Forelimb muscle (tissue), 1 donor: ENCODE data around the gene RAB40AL. TPM values are rescaled to one million over a fixed set of nuclear protein-coding genes. Genes with fewer than 3 reads are reported as not detected.
"Not testable (repeated sequence)": the region's sequence is repeated elsewhere in the genome, so short reads cannot be mapped to it uniquely, and the experiment has no call there.

Experiments used
- DNase-seq: peaks from one replicate; pipeline ENCODE4 v3.0.0-alpha.2; 2013; ENCODE audit warnings: low read depth
- polyA plus RNA-seq: library from polyadenylated mRNA; unstranded; fragments of 120-200 nt; gene quantifications from one replicate; pipeline ENCODE4 v1.2.1, GENCODE V29; 2013; ENCODE audit not compliant: insufficient read length

The RAB40AL gene, protein sequence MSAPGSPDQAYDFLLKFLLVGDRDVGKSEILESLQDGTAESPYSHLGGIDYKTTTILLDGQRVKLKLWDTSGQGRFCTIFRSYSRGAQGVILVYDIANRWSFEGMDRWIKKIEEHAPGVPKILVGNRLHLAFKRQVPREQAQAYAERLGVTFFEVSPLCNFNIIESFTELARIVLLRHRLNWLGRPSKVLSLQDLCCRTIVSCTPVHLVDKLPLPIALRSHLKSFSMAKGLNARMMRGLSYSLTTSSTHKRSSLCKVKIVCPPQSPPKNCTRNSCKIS
- polyA plus RNA-seq, result not detected

DNA sequence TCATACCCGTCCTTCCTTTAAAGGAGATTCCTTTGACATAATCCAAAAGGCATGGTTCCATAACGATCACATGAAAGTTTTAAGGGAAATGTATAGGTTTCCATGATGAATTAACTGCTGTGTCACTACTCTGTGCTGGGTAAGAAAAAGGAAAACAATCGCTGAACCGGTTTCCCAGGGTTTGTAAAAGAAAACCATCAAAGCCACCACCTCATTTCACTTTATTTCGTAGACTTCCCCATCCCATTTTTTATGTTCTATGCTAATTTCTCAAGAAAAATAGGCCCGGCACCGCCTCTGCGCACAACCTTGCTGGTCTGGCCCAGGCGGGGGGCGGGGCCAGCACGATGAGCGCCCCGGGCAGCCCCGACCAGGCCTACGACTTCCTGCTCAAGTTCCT is at the start of gene RAB40AL:
Gene RAB40AL (plus strand): TSS at position 301 of the 400 bp plus-strand sequence. CDS start 47 bp downstream, at position 348.
- not testable (repeated sequence) for DNase-seq

DNA sequence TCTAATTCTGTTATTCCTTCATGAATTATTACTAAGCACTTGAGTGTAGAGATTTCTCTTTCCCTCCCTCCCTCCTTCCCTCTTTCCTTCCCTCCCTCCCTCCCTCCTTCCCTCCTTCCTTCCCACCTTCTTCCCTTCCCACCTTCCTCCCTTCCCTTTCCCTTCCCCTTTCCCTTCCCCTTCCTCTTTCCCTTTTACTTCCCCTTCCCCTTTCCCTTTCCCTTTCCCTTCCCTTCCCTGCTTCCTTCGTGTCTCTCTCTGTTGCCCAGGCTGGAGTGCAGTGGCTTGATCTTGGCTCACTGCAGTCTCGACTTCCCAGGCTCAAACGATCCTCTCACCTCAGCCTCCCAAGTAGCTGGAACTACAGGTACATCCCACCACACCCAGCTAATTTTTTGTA is 49.4 kb upstream of the RAB40AL start:
- no peak for DNase-seq

DNA sequence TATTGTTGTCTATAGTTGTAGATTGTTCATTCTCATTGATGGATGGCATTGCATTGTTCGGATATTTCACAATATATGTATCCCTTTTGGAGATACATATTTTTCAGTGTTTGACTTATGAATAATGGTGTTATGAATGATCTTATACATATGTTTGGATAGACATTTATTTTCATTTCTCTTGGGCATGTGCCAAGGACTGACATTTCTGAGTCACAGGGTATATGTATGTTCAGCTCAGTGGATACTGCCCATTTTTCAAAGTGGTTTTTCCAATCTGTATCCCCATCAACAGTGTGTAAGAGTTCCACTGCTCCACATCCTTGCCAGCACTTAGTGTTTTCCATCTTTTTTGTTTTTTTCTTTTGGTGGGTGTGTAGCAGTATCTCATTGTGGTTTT is 45.0 kb upstream of the RAB40AL start:
- no peak for DNase-seq

DNA sequence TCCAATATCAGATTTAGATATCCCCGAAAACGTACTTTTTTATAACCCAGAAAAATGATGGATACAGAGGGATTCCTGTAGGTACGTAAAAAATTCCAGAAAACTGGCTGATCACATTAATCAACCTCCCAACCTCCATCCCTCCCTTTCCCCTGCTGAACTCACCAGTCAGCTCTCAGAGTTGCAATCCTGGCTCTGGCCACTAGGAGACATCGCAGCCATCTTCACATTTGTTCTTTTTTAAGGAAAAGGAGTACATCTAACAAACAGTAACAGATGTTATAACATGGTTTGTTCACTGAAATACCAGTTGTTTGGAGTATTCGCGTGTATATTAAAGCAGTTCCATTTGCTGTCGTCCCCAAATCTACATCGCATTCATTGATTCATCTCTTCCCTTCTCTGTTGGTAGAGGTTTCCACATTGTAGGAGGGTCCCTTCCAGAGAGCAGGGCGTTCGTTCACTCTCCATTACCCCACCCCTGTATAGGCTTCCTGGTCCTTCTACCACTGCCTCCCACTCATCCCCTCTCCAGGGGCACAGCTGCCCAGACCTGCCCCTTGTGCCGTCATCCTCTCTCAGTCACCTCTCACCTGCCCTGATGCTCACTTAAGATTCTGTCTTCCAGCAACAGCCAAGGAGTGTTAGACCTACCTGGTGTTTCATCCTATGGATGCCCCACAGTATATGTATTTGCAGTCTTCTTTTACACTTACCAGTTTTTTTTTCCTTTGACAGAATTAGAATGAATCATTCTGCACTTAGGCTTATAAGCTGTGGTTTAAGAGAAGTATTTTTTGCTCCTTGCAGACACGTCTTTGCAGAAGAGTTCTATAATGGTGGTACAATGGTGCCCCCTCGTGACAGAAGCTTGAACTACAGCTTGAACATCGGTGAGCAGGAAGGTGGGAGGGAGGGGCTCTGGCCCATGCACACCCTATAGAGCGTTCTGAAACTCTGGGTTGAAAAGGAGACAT is 36.8 kb upstream of the RAB40AL start:
- peak; percentile 6 for DNase-seq

DNA sequence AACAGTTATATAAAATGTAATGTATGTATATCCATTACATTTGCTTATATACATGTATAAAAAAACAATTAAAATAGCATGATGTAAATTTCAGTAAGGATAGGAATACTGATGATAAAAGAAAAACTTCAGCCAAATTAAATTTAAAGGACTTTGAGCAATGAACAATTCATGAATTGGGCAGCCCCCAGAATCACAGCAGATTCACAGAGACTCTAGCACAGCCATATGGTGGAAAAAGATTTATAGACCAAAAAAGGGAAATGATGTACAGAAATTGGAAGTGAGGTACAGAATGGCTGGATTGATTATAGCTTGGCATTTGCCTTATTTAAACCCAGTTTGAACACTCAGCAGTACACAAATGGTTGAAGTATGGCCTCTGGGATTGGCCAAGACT is 34.7 kb upstream of the RAB40AL start:
- no peak for DNase-seq

DNA sequence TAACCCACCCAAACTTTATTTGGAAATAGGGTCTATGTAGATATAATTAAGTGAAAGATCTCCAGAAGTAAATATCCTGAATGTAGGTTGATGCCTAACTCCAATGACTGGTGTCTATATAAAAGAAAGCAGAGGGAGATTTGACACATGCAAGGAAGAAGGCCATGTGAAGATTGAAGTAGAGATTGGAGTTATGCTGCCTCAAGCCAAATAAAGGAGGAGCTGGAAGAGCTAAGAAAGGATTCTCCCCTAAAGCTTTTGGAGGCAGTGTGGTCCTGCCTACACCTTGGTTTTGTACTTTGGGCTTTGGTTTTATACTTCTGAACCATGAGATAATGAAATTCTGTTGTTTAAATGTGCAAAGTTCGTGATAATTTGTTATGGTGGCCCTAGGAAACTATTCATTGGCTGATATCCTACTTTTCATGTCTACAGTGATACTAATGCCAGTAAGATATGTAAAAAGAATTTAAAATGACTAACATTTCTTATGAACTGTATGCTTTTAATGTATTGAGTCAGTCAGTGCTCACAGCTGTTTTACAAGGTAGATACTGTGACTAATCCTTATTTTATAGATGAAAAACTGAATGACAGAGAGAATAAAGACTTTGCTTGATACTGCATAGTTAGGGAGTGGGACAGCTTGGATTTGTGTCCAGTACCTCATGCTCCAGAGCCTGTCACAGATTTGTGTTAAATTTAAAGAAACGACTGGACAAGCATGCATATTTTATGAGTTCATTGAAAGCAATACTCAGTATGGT is 5.9 kb upstream of the RAB40AL start:
- no peak for DNase-seq

DNA sequence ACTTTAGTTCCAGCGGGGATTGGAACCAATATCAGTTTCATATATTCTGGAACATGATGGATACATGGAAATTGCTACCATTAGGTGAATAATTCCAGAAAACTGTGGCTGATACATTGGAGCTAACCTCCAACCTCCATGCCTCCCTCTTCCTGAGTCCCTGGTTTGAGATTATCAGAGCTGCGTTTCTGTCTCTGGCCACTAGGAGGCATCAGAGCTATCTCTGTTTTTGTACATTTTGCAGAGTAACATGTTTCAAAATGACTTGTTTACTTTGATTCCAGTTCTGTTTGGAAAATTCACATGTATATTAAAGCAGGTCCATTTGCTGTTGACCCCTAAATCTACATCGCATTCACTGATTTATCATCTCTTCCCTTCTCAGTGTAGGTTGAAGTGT is 2.4 kb upstream of the RAB40AL start:
- DNase-seq, result no peak

DNA sequence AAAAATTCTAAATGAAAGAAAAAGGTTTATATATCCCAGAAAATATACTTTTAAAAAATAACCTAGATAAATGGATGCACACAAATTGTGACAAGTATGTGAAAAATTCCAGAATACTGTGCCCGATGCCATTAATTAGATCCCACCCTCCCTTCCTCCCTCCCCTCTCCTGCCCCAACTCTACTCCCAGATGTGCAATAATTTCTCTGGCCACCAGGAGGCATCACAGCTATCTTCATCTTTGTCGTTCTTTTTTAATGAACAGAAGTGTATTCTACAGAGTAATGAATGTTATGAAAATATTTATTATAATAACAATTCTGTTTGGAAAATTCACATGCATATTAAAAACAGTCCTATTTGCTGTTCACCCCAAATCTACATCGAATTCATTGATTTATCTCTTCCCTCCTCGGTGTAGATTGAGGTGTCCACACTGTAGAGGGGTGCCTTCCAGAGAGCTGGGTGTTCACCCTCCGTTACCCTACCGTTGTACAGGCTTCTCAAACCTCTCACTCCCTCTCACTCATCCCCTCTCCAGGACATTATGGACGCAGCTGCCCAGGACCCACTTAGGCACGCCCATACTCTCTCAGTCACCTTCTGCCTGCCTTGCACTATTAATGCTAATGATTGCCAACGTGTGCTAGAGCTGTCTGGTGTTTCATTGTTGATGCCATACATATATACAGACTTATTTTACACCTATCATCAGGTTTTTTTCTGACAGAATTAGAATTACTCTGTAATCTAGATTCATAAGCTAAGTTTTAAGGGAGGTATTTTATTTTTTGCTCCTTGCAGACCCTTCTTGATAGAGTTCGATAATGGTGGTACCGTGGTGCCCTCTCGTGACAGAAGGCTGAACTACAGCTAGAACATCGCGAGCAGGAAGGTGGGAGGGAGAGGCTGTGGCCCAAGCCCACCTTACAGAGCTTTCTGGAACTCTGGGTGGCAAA is 14.1 kb downstream of the RAB40AL start:
- no peak for DNase-seq

DNA sequence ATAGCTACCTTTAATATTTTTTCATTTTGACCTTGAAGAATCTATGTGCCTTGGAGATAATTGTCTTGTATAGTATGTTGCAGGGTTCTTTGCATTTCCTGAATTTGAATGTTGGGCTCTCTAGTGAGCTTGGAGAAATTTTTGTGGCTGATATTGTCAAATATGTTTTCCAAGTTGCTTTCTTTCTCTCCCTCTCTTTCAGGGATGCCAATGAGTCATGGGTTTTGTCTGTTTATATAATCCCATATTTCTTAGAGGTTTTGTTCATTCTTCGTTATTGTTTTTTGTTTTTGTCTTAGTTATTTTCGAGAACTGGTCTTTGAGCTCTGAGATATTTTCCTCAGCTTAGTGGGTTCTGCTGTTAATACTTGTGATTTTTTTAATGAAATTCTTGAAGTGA is 20.7 kb downstream of the RAB40AL start:
- no peak for DNase-seq

DNA sequence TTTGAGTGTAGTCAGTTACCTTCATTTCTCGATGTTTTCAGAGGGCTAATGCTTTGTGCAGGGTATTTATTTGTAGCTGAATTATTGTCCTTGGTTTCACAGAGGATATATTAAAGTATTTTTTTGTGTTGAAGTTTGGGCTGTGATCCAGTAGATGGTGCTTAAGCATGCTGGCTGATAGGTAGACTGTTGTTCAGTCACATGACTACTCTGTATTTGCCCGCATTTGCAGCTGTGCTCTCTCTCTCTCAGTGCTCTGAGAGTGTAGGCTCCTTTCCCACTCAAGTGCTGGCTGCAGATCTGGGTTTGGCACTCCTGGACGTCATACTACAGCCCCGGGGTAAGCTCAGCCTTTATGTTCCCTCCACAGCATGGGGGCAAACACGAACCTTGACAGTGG is 21.7 kb downstream of the RAB40AL start:
- no peak for DNase-seq

DNA sequence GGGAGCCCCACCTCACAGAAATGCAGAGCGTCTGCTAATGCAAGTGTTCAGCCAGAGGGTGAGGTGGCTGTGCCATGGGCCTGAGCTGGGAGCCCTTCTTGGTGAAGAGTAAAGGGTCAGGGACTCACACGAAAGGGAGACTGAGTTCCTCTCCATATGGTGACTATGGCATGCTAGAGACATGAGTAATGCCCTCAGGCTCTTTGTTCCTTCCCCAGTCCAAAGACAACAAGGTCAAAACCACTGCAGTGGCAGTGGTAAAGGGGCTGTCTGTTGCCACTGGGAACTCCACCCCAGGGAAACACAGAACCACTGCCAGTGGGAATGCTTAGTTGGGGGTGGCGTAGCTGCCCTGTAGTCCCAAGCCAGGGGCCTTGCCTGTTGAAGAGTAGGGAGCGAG is 22.4 kb downstream of the RAB40AL start:
- no peak for DNase-seq

DNA sequence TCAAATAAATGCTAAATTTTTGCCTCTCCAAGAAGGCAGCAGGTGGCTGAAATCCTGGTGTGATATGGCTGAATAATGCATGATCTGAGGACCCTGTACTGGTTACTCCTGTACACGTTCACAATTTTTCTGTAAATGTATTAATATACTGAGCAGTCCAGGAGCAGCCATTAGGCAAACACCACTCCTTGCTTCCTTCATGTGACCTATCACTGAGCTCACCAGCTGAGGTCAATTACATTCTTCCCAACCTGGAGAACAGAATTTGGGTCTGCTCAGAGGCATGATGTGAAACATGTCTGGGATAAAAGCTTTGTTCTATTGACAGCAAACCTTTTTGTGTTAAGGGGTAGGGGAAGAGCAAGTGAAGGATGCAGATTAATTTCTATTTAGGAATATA is 26.9 kb downstream of the RAB40AL start:
- DNase-seq, result no peak

DNA sequence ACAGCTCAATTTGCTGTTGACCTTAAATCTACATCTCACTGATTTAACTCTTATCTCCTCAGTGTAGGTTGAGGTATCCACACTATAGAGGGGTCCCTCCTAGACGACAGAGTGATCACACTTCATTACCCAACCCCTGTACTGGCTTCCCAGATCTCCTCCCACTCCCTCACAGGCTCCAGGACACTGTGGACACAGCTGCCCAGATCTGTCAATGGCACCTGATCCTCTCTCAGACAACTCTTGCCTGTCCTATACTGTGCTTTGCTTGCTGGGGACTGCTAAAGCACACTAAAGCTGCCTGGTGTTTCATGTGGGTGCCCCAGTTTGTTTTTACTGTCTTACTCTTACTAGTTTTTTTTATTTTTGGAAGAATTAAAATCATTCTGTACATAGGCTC is 27.9 kb downstream of the RAB40AL start:
- DNase-seq, result no peak

DNA sequence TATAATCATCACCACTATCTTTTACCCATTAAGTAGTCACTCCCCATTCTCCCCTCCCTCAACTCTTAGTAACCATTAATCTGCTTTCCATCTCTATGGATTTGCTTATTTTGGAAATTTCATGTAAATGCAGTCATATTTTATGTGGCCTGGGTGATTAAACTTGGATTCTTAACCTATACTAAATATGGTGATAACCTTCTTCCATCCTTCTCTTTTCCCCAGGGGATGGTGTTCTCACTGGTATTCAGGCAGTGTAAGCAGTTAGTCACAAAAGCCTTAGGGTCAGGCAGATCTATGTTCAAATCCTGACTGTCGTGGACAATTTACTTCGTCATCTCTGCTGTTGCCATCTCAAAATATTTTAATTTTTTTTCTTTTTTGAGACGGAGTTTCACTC is 29.6 kb downstream of the RAB40AL start:
- no peak for DNase-seq

DNA sequence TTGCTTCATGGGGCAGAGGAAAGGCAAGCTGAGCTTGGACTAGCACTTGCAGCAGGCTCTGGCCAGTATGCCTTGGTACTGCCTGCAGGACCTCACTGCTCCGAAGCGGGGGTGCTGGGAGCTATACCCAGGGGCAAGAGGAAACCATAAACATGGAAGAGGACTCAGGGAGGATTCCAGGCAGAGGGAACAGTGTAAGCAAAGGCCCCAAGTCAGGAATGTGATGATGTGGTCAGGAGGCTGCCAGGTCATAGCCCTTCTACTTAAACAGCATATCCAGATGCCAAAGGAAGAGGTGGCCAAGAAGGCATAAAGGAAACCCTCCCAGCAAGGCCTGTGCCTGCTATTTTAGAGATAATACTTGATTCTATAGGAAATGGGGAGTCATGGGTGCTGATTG is 31.1 kb downstream of the RAB40AL start:
- no peak for DNase-seq

DNA sequence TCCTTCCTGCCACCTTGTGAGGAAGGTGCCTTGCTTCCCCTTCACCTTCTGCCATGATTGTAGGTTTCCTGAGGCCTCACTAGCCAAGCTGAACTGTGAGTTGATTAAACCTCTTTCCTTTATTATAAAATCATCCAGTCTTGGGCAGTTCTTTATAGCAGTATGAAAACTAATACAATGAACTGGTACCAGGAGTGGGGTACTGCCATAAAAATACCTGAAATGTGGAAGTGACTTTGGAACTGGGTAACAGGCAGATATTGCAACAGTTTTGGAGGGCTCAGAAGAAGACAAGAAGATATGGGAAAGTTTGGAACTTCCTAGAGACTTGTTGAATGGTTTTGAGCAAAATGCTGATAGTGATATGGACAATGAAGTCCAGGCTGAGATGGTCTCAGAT is 34.5 kb downstream of the RAB40AL start:
- DNase-seq, result not testable (repeated sequence)

DNA sequence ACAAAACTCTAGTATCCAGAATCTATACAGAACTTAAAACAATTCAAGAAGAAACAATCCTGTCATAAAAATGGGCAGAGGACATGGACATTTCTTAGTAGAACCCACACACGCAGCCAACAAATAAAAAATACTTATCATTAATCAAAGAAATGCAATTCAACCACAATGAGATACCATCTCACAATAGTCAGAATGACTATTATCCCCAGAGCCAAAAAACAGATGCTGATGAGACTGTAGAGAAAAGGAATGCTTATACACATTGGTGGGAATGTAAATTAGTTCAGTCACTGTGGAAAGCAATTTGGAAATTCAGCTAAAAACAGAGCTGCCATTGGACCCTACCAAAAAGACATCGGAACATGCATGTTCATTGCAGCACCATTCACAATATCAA is 37.9 kb downstream of the RAB40AL start:
- DNase-seq, result no peak

DNA sequence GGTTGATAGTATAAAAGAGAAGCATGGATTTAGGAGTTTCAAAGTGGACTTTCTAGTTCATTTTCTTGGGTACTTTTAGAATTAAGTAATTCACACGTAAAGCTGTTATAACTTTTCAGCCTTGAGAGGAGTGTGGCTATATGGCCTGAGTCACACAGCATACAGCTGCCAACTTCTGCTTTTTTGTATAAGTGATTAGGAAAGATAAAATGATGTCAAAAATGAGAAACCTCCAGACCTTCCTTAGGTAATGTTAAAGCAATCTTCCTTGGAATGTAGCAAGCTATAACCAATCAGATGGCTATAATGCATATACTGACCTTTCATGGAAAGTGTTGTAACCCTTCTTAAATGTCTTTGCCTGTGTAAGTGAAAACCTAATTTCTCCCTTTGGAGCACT is 39.2 kb downstream of the RAB40AL start:
- DNase-seq, result no peak

DNA sequence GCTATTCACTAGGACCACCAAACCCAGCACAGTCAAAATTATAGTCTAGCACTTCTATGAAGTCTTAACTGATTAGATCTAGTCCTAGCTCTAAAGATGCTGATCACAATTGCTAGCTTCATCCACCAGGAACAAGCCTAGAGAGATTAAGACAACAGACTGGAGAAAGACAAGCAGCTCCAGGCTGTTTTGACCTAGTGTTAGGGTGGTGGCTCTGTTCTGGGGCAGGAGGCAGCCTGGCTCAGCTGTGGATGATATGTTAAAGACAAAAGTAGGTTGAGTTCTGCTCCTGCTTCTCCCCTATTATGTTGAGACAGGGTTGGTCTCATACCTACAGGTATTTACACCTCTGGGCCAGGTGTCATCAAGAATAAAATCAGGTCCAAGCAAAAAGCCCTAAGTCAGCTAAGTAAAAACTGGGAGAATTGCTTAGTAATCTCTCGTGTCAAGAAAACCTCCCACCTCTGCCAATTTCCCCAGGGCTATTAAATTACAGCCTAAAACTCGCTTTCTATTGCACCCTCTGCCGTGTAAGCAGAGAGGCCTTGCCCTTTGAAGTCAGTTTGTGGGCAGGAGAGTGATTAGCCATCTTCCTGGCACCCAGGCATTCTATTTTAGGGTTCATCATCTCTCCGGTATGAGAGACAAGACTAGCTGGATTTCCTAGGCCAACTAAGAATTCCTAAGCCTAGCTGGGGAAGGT is 39.9 kb downstream of the RAB40AL start:
- DNase-seq, result no peak

DNA sequence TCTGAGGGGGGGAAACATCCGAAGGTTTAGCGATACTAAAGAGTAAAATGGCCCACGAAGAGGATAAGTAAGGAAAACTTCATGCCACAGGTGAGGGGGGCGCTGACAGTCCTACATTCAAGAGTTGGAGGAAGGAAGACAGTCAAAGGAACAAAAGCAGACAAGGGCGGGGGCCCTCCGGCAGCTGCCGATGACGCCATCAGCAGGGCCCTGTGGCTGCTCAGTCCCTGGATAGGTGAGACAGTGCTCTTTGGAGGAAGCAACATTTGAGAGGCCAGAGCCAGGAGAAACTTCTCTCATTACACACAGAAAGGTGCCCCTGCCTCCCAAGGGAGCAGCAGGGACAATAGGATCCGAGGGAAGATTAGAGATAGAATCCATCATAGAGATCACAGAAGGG is 41.5 kb downstream of the RAB40AL start:
- no peak for DNase-seq
